CD1c-positive myeloid dendritic cell (primary cell): ENCODE measurements around the gene SLC32A1.

Experiments used
- DNase-seq: peaks from one replicate; pipeline ENCODE4 v3.0.0-alpha.2; 2016; ENCODE audit errors: extremely low spot score

Gene SLC32A1

GRCh38 chr20:38754924-38755323 lies 30.6 kb downstream of the SLC32A1 start:
- no peak for DNase-seq

DNA sequence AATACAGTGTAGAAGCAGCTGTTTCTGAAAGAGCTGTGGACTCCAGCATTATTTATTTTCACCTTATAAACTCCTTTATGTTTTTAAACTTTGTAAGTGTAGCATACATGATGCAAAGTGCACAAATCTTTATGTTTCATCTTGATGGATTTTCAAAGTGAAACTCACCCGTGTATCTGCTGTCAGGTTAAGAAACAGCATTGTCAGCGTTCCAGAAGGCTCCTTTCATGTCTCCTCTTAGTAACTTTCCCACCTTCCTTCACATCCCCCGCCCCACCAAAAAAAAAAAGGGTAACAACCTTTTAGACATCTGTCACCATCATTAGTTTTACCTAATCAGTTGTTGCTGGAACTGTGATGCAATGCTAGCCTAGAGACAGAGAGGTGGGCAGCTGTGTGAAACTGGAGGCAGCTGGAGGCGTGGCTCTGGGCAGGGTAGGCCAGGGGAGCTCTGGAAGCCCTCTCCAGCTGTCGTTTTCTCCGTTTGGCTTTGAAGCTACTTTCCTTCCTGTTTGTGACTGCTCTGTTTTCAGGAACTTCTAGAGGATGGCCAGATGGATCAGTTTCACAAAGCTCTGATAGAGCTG lies 31.1 kb downstream of the SLC32A1 start:
- DNase-seq, result no peak

GRCh38 chr20:38757145-38757775 lies 33.0 kb downstream of the SLC32A1 start:
- no peak for DNase-seq

DNA sequence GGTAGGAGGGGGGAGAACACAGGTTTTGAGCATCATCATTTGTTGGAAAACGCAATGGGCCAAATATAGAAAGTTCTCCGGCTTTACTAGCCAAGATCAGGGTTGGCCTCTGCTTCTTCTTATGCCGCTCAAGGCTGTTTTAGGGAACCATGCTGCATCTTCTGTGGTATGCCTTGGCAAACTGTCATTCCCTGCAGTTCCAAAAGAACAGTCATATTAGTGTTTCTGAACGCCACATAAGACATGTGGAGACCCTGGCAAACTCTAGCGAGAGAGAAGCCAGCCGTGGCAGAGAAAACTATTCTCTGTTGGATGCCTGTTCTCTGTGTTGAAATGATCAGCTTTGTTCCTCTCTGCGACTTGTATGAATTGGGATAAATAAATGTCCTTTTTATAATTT lies 34.8 kb downstream of the SLC32A1 start:
- DNase-seq, result no peak

DNA sequence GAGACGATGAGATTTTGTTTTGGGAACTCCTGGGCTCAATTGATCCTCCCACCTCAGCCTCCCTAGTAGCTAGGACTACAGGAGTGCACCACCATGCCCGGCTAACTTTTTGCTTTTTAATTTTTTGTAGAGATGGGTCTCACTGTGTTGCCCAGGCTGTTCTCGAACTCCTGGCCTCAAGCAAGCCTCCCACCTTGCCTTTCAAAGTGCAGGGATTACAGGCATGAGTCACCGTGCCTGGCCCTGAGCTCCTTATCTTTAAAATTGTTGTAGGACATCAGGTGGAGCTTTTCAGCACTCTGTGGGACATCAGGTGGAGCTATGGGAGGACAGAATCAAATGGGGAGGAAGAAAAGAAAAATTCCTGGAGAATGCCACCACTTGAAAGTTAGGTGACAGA lies 36.7 kb downstream of the SLC32A1 start:
- no peak for DNase-seq

DNA sequence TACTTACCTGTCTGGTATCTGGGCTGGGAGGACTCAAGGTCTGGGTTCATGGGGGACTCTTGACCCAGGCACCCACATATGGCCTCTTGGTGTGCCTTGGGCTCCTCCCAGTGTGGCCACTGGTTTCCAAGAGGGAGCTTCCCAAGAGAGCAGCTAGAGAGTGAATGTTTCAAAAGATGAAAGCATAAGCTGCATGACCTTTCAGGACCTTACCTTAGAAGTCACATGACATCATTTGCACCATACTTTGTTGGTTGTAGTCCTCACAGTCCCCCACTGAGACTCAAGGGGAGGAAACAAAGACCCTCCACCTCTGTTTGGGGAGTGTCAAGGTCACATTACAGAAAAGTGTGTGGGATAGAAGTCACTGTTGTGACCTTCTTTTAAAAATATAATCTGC lies 37.9 kb downstream of the SLC32A1 start:
- no peak for DNase-seq

DNA sequence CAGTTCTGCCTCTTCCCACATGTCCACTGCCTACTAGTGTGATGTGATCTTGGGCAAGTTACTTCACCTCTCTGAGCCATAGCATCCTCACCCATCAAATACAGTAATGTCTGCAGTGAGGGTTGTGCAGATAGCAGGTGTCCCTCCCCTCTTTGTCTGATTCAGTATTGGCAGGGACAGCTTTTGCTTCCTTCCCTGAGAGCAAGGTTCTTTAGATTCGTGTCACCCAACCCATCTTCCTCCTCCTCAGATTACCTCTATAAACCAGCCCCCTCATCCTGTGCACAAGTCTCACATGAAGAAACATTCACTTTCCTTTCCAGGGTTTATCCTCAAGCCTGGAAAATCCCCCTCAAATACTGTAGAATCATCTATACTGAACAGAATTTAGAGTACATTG lies 39.3 kb downstream of the SLC32A1 start:
- DNase-seq, result no peak

DNA sequence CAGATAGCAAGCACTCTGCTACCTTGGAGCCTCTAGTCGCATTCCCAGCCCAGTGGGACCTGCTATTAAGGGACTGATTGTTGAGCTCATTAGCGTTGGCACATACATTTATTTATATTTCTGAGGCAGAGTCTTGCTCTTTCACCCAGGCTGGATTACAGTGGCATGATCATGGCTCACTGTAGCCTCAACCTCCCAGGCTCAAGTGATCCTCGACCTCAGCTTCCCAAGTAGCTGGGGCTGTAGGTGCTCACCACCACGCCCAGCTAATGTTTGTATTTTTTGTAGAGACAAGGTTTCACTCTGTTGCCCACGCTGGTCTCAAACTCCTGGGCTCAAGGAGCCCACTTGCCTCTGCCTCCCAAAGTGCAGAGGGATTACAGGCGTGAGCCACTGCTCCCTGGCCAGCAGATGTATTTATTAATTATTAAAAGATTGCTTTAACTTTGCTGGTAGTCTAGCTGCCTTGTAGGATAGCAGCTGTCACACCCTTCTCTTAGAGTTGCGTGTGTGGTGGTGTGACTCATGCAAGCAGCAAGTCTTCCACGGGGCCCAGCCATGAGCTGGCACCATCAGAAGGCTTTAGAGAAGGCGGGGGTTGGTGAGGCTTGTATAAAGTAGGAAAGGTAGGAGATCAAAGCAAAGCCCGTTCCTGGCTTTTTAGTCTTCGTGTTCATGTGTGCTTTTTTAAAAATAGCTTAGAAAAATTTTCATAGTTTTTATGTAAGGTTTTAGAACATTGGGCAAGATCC lies 40.5 kb downstream of the SLC32A1 start:
- no peak for DNase-seq

- DNase-seq, result no peak
These were observed 41.8 kb downstream of the SLC32A1 start for GRCh38 chr20:38766071-38766470.

GRCh38 chr20:38769376-38770295 lies 45.4 kb downstream of the SLC32A1 start:
- DNase-seq, result no peak

DNA sequence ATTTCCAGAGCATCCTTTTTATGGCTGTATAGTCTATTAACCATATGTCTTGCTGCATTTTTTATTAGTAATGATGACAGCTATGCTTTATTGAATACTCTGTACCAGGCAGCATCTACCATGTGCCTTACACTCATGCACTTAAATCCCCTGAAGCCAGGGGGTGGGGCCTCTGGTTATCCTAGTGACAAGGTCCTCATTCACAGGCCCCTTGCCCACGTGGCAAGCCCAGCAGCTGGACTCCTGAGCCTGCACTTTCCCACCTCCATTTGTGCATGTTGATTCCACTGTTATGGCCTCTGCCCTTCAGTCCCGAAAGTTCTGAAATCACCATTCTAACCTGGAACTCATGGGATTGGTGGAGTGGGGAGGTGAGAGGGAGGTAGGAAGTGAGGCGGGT lies 46.3 kb downstream of the SLC32A1 start:
- DNase-seq, result no peak

- DNase-seq, result no peak
These were observed 46.7 kb downstream of the SLC32A1 start for GRCh38 chr20:38770970-38771369.

DNA sequence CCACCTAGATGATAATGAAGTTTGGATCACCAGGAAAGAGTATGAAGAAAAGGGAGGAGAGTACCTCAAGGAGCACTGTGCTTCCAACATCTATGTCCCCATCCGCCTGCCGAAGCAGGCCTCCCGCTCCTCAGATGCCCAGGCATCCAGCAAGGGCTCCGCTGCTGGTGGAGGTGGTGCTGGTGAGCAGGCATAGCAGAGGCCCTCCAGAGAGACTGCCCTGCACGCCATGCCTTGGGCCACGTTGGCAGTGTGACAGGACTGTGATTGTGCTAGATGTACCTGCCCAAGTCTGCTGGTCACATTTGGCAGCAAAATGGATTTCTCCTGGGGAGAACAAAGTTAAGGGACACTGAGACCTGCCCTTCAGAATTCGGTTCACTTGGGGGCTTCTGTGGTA lies 47.3 kb downstream of the SLC32A1 start:
- no peak for DNase-seq

DNA sequence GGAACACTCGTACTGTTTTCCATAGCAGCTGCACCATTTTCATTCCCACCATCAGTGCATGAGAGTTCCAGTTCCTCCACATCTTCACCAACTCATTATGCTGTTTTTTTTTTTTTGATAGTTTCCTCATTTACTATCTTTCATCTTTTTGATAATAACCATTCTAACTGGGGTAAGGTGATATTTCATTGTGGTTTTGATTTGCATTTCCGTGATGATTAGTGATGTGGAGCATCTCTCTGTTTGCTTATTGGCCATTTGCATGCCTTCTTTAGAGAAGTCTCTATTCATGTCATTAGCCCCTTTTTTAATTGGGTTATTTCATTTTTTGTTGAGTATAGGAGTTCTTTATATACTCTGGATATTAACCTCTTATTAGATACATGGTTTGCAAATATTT lies 49.9 kb downstream of the SLC32A1 start:
- no peak for DNase-seq

DNA sequence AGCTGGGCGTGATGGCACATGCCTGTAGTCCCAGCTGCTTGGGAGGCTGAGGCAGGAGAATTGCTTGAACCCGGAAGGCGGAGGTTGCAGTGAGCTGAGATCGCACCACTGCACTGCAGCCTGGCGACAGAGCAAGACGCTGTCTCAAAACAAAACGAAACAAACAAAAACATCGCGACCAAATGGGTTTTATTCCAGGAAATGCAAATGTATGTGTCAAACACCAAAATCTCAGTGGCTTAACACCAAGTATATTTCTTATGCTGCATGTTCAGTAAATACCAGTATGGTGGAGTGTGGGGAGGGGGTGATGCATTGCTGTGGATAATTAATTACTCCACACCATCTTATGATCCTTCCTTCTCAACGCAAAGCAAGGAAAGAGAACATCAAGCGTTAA lies 52.1 kb downstream of the SLC32A1 start:
- no peak for DNase-seq
